Measurements from ENCODE around the gene TRIM65.

Gene TRIM65

DNA sequence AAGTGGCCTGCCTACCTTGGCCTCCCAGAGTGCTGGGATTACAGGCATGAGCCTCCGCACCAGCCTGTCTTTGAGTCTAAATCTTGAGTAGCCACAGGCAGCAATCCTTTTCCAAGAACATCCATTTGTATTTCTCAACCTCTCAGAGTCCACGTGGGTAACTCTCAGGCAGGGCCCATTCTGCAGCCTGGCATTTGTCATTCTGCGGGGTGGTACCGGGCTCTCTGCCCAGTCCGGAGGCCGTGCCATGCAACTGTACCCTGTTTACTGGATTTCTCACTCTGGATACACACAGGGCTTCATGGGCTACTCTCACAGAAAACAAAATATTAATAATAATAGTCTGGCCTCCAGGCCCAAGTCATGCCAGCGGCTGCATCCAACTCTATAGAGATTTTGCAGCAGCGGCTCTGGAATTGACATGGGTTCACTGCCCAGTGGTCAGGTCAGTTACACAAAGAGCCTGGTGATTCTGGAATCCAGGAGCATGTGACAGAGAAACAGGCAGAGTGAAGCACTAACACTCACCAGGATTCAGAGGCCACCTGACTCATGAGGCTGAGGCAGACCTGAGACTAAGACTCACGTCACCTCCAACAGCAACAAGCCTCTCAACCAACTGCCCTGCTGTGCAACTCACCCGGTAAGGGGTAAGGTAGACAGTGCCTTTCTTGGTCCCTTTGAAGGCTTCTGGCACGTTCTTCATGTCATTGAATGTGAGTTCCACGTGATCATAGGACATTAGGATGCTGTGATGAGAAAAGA, 45.6 kb downstream of the TRIM65 start:
- no peak for TF ChIP-seq CTCF (IDR thresholded peaks at IDR 0.05; ENCODE audit: insufficient read depth, missing control alignments)
- FAIRE-seq (no peak), DNase-seq (ENCODE audit: insufficient read length, low spot score) (no peak)

GRCh38 chr17:75849724-75850123, 47.0 kb downstream of the TRIM65 start:
- FAIRE-seq (no peak), DNase-seq (ENCODE audit: insufficient read length, low spot score) (no peak)
- TF ChIP-seq CTCF (IDR thresholded peaks at IDR 0.05; ENCODE audit: insufficient read depth, missing control alignments) = no peak

- FAIRE-seq (no peak), DNase-seq (ENCODE audit: insufficient read length, low spot score) (no peak)
- no peak for TF ChIP-seq CTCF (IDR thresholded peaks at IDR 0.05; ENCODE audit: insufficient read depth, missing control alignments)
Measured at GRCh38 chr17:75849279-75849646, 47.5 kb downstream of the TRIM65 start.

- TF ChIP-seq CTCF (IDR thresholded peaks at IDR 0.05; ENCODE audit: insufficient read depth, missing control alignments) = peak; percentile 82
- no peak for FAIRE-seq
- DNase-seq (ENCODE audit: insufficient read length, low spot score) = no peak
Measured at GRCh38 chr17:75848523-75849278, 48.0 kb downstream of the TRIM65 start.

- DNase-seq (ENCODE audit: insufficient read length, low spot score) (no peak), FAIRE-seq (no peak)
- no peak for TF ChIP-seq CTCF (IDR thresholded peaks at IDR 0.05; ENCODE audit: insufficient read depth, missing control alignments)
Measured at GRCh38 chr17:75847614-75848522, 48.9 kb downstream of the TRIM65 start.

- no peak for DNase-seq (ENCODE audit: insufficient read length, low spot score)
- no peak for FAIRE-seq
- no peak for TF ChIP-seq CTCF (IDR thresholded peaks at IDR 0.05; ENCODE audit: insufficient read depth, missing control alignments)
Measured at GRCh38 chr17:75846692-75847613, 49.8 kb downstream of the TRIM65 start.

All from D721Med (cell line).